ENCODE data around the gene PDE3B. TPM values are rescaled to one million over a fixed set of nuclear protein-coding genes. Genes with fewer than 3 reads are reported as not detected.

PDE3B gene
- polyA plus RNA-seq, 1 of the 3 experiments (the other 2 are of a cell fraction) = 0.26 TPM

DNA sequence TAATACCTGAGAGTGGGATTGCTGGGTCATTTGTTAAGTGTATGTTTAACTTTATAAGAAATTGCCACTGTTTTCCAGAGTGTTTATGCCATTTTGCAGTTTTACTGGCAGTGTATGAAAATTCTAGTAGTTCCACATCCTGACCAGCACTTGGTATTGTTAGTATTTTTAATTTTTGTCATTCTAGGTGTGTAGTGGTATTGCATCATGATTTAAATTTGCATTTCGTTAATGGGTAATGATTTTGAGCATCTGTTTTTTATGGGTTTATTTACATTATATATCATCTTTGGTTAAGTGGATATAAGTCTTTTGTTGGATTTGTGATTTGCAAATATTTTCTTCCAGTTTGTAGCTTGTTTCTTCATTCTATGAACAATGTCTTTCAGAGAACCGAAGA lies 34.7 kb downstream of the PDE3B start:
- no peak overlapping the region for H3K9ac ChIP-seq
- H3K27me3 ChIP-seq (ENCODE audit: insufficient read depth) = no peaks in the 10 kb centered on the region
- no peaks in the 10 kb centered on the region for H3K36me3 ChIP-seq (replicated peaks in 1 of 2; ENCODE audit: control insufficient read depth in 1 of 2, insufficient read depth in 2 of 2, low read length in 1 of 2)
- H3K79me2 ChIP-seq (ENCODE audit: insufficient read depth) = no peaks in the 10 kb centered on the region
- no peak overlapping the region for H3K4me2 ChIP-seq
- H3K4me1 ChIP-seq (ENCODE audit: control insufficient read depth in 1 of 2, insufficient read depth in 2 of 2, low read depth in 1 of 2, low read length in 1 of 2) = no peaks in the 10 kb centered on the region
- 58% methylated on average over 2 of the region's 2 CpGs for WGBS (ENCODE audit: low lambda C conversion rate)
- TF ChIP-seq NFIC (IDR thresholded peaks at IDR 0.05; ENCODE audit: borderline replicate concordance) (no peak), MXI1 (IDR thresholded peaks at IDR 0.05; ENCODE audit: low read depth, low read length) (no peak), YY1 (IDR thresholded peaks at IDR 0.05; ENCODE audit: low read depth) (no peak), FOXM1 (IDR thresholded peaks at IDR 0.05; ENCODE audit: low read depth) (no peak), MEF2A (IDR thresholded peaks at IDR 0.05; ENCODE audit: borderline replicate concordance, low read depth) (no peak), RCOR1 (IDR thresholded peaks at IDR 0.05; ENCODE audit: low read length) (no peak), FOXJ3 (CRISPR knock-in tag; IDR thresholded peaks at IDR 0.05) (no peak), SMC3 (IDR thresholded peaks at IDR 0.05; ENCODE audit: low read depth, low read length) (no peak)
- TF ChIP-seq, protein P1, sequence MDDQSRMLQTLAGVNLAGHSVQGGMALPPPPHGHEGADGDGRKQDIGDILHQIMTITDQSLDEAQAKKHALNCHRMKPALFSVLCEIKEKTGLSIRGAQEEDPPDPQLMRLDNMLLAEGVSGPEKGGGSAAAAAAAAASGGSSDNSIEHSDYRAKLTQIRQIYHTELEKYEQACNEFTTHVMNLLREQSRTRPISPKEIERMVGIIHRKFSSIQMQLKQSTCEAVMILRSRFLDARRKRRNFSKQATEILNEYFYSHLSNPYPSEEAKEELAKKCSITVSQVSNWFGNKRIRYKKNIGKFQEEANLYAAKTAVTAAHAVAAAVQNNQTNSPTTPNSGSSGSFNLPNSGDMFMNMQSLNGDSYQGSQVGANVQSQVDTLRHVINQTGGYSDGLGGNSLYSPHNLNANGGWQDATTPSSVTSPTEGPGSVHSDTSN (IDR thresholded peaks at IDR 0.05) = no peak
- H3K9me3 ChIP-seq = no peaks in the 10 kb centered on the region
- POLR2A ChIA-PET = no interaction called here
- H3K9me2 ChIP-seq = no peaks in the 10 kb centered on the region
- no peak overlapping the region for H2AFZ ChIP-seq (ENCODE audit: low read depth)
- DNase-seq = no peak
- no peaks in the 10 kb centered on the region for H3F3A ChIP-seq (replicated peaks; ENCODE audit: insufficient read depth)
- no peak overlapping the region for H3K27ac ChIP-seq (ENCODE audit: low read depth in 2 of 2, low read length in 1 of 2)
- CTCF ChIA-PET = interaction anchor here (0.6 to 1.0 kb wide), 2 partner anchors 10 to 213 kb away, joined by 3 to 4 read pairs; no protein-coding TSS in a partner anchor
- H3K4me3 ChIP-seq (ENCODE audit: low read depth in 2 of 2, low read length in 1 of 2) = no peak overlapping the region
- no peaks in the 10 kb centered on the region for H4K20me1 ChIP-seq (ENCODE audit: insufficient read depth)

DNA sequence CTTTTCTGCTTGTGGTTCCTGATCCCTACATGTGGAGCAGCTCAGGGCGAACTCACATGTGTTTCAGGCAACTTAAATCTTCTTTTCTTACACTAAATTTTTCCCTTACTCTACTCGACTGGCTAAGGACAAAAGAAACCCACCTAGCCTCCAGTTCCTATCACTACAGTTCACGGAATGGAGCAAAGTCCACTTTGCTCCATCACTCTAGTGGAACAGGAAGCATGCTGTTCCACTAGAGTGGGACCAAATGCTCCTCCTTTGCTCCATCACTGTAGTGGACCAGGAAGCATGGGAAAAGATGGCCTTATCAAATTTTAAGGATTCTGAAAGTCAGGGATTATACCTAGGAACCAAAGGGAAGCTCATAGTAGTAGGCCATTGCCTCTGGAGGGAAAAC lies 36.1 kb downstream of the PDE3B start:
- DNase-seq = no peak
- ChIA-PET CTCF (no interaction called here), POLR2A (no interaction called here)
- H3K9me2 ChIP-seq = no peaks in the 10 kb centered on the region
- 31% methylated on average over 3 of the region's 3 CpGs for WGBS (ENCODE audit: low lambda C conversion rate)
- H3K4me2 ChIP-seq = no peak overlapping the region
- TF ChIP-seq RCOR1 (IDR thresholded peaks at IDR 0.05; ENCODE audit: low read length) = no peak
- TF ChIP-seq TAF1 (IDR thresholded peaks at IDR 0.05; ENCODE audit: borderline replicate concordance, low read depth, low read length) = no peak
- no peak for TF ChIP-seq SMC3 (IDR thresholded peaks at IDR 0.05; ENCODE audit: low read depth, low read length)
- TF ChIP-seq, protein P2, sequence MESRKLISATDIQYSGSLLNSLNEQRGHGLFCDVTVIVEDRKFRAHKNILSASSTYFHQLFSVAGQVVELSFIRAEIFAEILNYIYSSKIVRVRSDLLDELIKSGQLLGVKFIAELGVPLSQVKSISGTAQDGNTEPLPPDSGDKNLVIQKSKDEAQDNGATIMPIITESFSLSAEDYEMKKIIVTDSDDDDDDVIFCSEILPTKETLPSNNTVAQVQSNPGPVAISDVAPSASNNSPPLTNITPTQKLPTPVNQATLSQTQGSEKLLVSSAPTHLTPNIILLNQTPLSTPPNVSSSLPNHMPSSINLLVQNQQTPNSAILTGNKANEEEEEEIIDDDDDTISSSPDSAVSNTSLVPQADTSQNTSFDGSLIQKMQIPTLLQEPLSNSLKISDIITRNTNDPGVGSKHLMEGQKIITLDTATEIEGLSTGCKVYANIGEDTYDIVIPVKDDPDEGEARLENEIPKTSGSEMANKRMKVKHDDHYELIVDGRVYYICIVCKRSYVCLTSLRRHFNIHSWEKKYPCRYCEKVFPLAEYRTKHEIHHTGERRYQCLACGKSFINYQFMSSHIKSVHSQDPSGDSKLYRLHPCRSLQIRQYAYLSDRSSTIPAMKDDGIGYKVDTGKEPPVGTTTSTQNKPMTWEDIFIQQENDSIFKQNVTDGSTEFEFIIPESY (IDR thresholded peaks at IDR 0.05; ENCODE audit: borderline replicate concordance, low read depth) = no peak
- TF ChIP-seq, protein P3, sequence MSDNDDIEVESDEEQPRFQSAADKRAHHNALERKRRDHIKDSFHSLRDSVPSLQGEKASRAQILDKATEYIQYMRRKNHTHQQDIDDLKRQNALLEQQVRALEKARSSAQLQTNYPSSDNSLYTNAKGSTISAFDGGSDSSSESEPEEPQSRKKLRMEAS (IDR thresholded peaks at IDR 0.05; ENCODE audit: low read depth) = no peak
- TF ChIP-seq TCF12 (IDR thresholded peaks at IDR 0.05) = no peak
- TF ChIP-seq GABPA (IDR thresholded peaks at IDR 0.05; ENCODE audit: low read depth) = no peak
- TF ChIP-seq ELF1 (IDR thresholded peaks at IDR 0.05) = no peak
- TF ChIP-seq, protein P4, sequence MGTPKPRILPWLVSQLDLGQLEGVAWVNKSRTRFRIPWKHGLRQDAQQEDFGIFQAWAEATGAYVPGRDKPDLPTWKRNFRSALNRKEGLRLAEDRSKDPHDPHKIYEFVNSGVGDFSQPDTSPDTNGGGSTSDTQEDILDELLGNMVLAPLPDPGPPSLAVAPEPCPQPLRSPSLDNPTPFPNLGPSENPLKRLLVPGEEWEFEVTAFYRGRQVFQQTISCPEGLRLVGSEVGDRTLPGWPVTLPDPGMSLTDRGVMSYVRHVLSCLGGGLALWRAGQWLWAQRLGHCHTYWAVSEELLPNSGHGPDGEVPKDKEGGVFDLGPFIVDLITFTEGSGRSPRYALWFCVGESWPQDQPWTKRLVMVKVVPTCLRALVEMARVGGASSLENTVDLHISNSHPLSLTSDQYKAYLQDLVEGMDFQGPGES (IDR thresholded peaks at IDR 0.05; ENCODE audit: low read depth, low read length) = no peak
- no peak for TF ChIP-seq EZH2phosphoT487 (IDR thresholded peaks at IDR 0.05; ENCODE audit: borderline replicate concordance, low read depth)
- TF ChIP-seq, protein P5, sequence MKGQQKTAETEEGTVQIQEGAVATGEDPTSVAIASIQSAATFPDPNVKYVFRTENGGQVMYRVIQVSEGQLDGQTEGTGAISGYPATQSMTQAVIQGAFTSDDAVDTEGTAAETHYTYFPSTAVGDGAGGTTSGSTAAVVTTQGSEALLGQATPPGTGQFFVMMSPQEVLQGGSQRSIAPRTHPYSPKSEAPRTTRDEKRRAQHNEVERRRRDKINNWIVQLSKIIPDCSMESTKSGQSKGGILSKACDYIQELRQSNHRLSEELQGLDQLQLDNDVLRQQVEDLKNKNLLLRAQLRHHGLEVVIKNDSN (IDR thresholded peaks at IDR 0.05; ENCODE audit: borderline replicate concordance, low read depth) = no peak
- no peak for TF ChIP-seq RFX5 (IDR thresholded peaks at IDR 0.05; ENCODE audit: low read length)
- TF ChIP-seq NRF1 (IDR thresholded peaks at IDR 0.05; ENCODE audit: low read depth, low read length) = no peak
- TF ChIP-seq JUND (IDR thresholded peaks at IDR 0.05) = no peak
- no peak for TF ChIP-seq FOXM1 (IDR thresholded peaks at IDR 0.05; ENCODE audit: low read depth)
- TF ChIP-seq NFIC (IDR thresholded peaks at IDR 0.05; ENCODE audit: borderline replicate concordance) = no peak
- TF ChIP-seq FOSL2 (IDR thresholded peaks at IDR 0.05; ENCODE audit: borderline replicate concordance, low read depth) = no peak
- no peak for TF ChIP-seq FOXJ3 (CRISPR knock-in tag; IDR thresholded peaks at IDR 0.05)
- TF ChIP-seq, protein P1 (IDR thresholded peaks at IDR 0.05) = no peak
- TF ChIP-seq POLR2AphosphoS5 (IDR thresholded peaks at IDR 0.05; ENCODE audit: low read depth, low read length) = no peak
- H2AFZ ChIP-seq (ENCODE audit: low read depth) = no peak overlapping the region
- H3K27ac ChIP-seq (ENCODE audit: low read depth in 2 of 2, low read length in 1 of 2) = no peak overlapping the region
- H3K4me3 ChIP-seq (ENCODE audit: low read depth in 2 of 2, low read length in 1 of 2) = no peak overlapping the region
- H3K9ac ChIP-seq = no peak overlapping the region
- H3K36me3 ChIP-seq (replicated peaks in 1 of 2; ENCODE audit: control insufficient read depth in 1 of 2, insufficient read depth in 2 of 2, low read length in 1 of 2) = no peaks in the 10 kb centered on the region
- no peaks in the 10 kb centered on the region for H4K20me1 ChIP-seq (ENCODE audit: insufficient read depth)
- H3K4me1 ChIP-seq (ENCODE audit: control insufficient read depth in 1 of 2, insufficient read depth in 2 of 2, low read depth in 1 of 2, low read length in 1 of 2) = no peaks in the 10 kb centered on the region
- H3K9me3 ChIP-seq = no peaks in the 10 kb centered on the region
- H3K27me3 ChIP-seq (ENCODE audit: insufficient read depth) = no peaks in the 10 kb centered on the region
- H3F3A ChIP-seq (replicated peaks; ENCODE audit: insufficient read depth) = no peaks in the 10 kb centered on the region
- H3K79me2 ChIP-seq (ENCODE audit: insufficient read depth) = no peaks in the 10 kb centered on the region

Data from SK-N-SH (cell line).